Activated CD4-positive, alpha-beta memory T cell treated with anti-CD3 and anti-CD28 coated beads for 36 hours (primary cell): ENCODE data around the gene ANKRD33B. TPM values are rescaled to one million over a fixed set of nuclear protein-coding genes. Genes with fewer than 3 reads are reported as not detected.

ENCODE experiments used
- CTCF ChIA-PET: fragments of 350-600 bp; sonication (Branson Sonifier 250); formaldehyde crosslinking; loops from one replicate; lab custom pipeline; 2021; ENCODE audit warnings: antibody characterized with exemption, inconsistent platforms; lab: Charles Lee
- POLR2A ChIA-PET: fragments of 350-600 bp; sonication (Branson Sonifier 250); formaldehyde crosslinking; loops from one replicate; lab custom pipeline; 2021; ENCODE audit warnings: antibody characterized with exemption; lab: Charles Lee
- DNase-seq: peaks from one replicate; pipeline ENCODE4 v3.0.0-alpha.2; 2020
- H3K27ac Mint-ChIP-seq: one replicate; pipeline ENCODE4 v1.8.0; 2021; ENCODE audit warnings: mixed read lengths
- H3K27me3 Mint-ChIP-seq: one replicate; pipeline ENCODE4 v1.8.0; 2021; ENCODE audit warnings: mixed read lengths
- H3K36me3 Mint-ChIP-seq: one replicate; pipeline ENCODE4 v1.8.0; 2021; ENCODE audit warnings: mixed read lengths
- H3K4me1 Mint-ChIP-seq: one replicate; pipeline ENCODE4 v1.8.0; 2021; ENCODE audit warnings: low read depth, mixed read lengths
- H3K4me3 Mint-ChIP-seq: one replicate; pipeline ENCODE4 v1.8.0; 2021; ENCODE audit warnings: mild to moderate bottlenecking, mixed read lengths
- H3K9me3 Mint-ChIP-seq: one replicate; pipeline ENCODE4 v1.8.0; 2021; ENCODE audit warnings: mixed read lengths
- intact Hi-C: fragments of 100-400 bp; cut with micrococcal nuclease; formaldehyde crosslinking; loops from one replicate; pipeline ENCODE4 v1.15.1; 2023
- total RNA-seq, 2 experiments: library from RNA; stranded (reverse); gene quantifications; one replicate each; pipeline ENCODE4 v1.2.3, GENCODE V29; 2021

Gene ANKRD33B
- total RNA-seq, 2 experiments from 2014 or later: 9.9 to 10.0 TPM

- Mint-ChIP-seq H3K4me3 (no peak overlapping the region), H3K4me1 (peaks cover 43% of the 10 kb centered on the region), H3K36me3 (peaks cover 3% of the 10 kb centered on the region), H3K27me3 (no peaks in the 10 kb centered on the region), H3K9me3 (no peaks in the 10 kb centered on the region), H3K27ac (no peak overlapping the region)
- intact Hi-C loops: no loop called here
- CTCF ChIA-PET: interaction anchor here (0.7 to 4.5 kb wide), 8 partner anchors 12 to 250 kb away, joined by 3 to 18 read pairs (median 6); no protein-coding TSS in a partner anchor
- no peak for DNase-seq
- POLR2A ChIA-PET: no interaction called here
These were observed 139.1 kb downstream of the ANKRD33B start for GRCh38 chr5:10702911-10703491.

DNA sequence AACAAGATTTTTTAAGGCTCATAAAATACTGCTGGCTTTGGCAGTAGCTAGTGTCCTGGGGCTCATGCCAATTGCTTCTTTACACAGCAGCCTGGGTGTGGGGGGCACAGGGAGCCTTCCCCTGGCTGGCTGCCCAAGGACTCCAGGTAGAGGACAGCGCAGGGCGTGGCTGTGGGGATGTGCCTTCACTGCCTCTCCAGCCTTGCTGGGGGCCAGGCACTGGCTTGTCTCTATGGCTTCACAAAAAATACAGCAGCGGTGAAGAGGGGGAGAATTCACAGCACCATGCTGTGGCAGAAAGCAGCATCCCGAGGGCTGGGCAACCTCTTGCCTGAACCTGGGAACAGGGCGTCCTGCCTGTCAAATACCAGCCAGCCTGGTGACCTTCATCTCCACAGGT lies 139.8 kb downstream of the ANKRD33B start:
- Mint-ChIP-seq H3K27ac (no peak overlapping the region), H3K9me3 (no peaks in the 10 kb centered on the region), H3K4me3 (no peak overlapping the region), H3K27me3 (no peaks in the 10 kb centered on the region), H3K4me1 (peaks cover 43% of the 10 kb centered on the region), H3K36me3 (peaks cover 3% of the 10 kb centered on the region)
- no peak for DNase-seq
- POLR2A ChIA-PET: no interaction called here
- CTCF ChIA-PET: interaction anchor here (2.9 kb wide), 1 partner anchor 76 kb away, joined by 10 read pairs; no protein-coding TSS in a partner anchor
- intact Hi-C loops: loop anchor here (2.0 kb wide), 1 partner anchor 57 kb away; the partner anchor contains the start of gene DAP

- H3K27ac Mint-ChIP-seq: peak overlapping the region; percentile 34
- ChIA-PET POLR2A (no interaction called here), CTCF (interaction anchor here (1.4 kb wide), 1 partner anchor 78 kb away, joined by 3 read pairs; no protein-coding TSS in a partner anchor)
- intact Hi-C loops: loop anchor here (2.0 to 5.0 kb wide), 2 partner anchors 56 to 73 kb away; partner anchors contain the start of gene DAP
- H3K4me1 Mint-ChIP-seq: peaks cover 40% of the 10 kb centered on the region
- no peaks in the 10 kb centered on the region for H3K27me3 Mint-ChIP-seq
- peaks cover 2% of the 10 kb centered on the region for H3K36me3 Mint-ChIP-seq
- H3K4me3 Mint-ChIP-seq: no peak overlapping the region
- peak; percentile 28 for DNase-seq
- no peaks in the 10 kb centered on the region for H3K9me3 Mint-ChIP-seq
These were observed 141.2 kb downstream of the ANKRD33B start for GRCh38 chr5:10704949-10705621.

GRCh38 chr5:10705747-10706146 lies 141.9 kb downstream of the ANKRD33B start:
- Mint-ChIP-seq H3K36me3 (peaks cover 1% of the 10 kb centered on the region), H3K4me3 (no peak overlapping the region), H3K4me1 (peaks cover 37% of the 10 kb centered on the region), H3K27me3 (no peaks in the 10 kb centered on the region), H3K27ac (no peak overlapping the region), H3K9me3 (no peaks in the 10 kb centered on the region)
- CTCF ChIA-PET: interaction anchor here (1.4 kb wide), 1 partner anchor 78 kb away, joined by 3 read pairs; no protein-coding TSS in a partner anchor
- DNase-seq: no peak
- POLR2A ChIA-PET: no interaction called here
- intact Hi-C loops: loop anchor here (2.0 to 5.0 kb wide), 2 partner anchors 55 to 73 kb away; partner anchors contain the start of gene DAP

- no peak for DNase-seq
- Mint-ChIP-seq H3K27ac (no peak overlapping the region), H3K27me3 (no peaks in the 10 kb centered on the region), H3K4me1 (peaks cover 37% of the 10 kb centered on the region), H3K36me3 (peaks cover 1% of the 10 kb centered on the region), H3K9me3 (no peaks in the 10 kb centered on the region), H3K4me3 (no peak overlapping the region)
- ChIA-PET POLR2A (no interaction called here), CTCF (interaction anchor here (1.4 kb wide), 1 partner anchor 79 kb away, joined by 3 read pairs; no protein-coding TSS in a partner anchor)
- intact Hi-C loops: loop anchor here (5.0 kb wide), 1 partner anchor 74 kb away; no protein-coding TSS in a partner anchor
These were observed 142.5 kb downstream of the ANKRD33B start for GRCh38 chr5:10706326-10706725.

Other genes starting within 250 kb of the ANKRD33B start
- gene MARCHF6, start 210.4 kb upstream of the ANKRD33B start, total RNA-seq: 100 to 1,000 TPM; 103 to 108 TPM
- not detected for gene ROPN1L, start 122.2 kb upstream of the ANKRD33B start, total RNA-seq
- gene DAP, start 197.2 kb downstream of the ANKRD33B start, total RNA-seq: 10 to 100 TPM; 39.0 to 39.7 TPM